ENCODE results near the gene LMX1A. TPM values are rescaled to one million over a fixed set of nuclear protein-coding genes. Genes with fewer than 3 reads are reported as not detected.

LMX1A gene
- polyA plus RNA-seq, 2 of the 4 experiments (the other 2 are of a cell fraction), result not detected

GRCh38 chr1:165355139-165355976, 1.2 kb downstream of the LMX1A start:
- no peak for DNase-seq (ENCODE audit: low read depth in 1 of 2, low spot score in 1 of 2)
- Histone ChIP-seq H3K4me1 (peaks cover 3% of the 10 kb centered on the region; the same call in 1 of the 3 replicates), H3K9me3 (no peaks in the 10 kb centered on the region), H3K27ac (no peak overlapping the region), H3K4me2 (peak overlapping the region; percentile 79), H3K4me3 (peak overlapping the region; percentile 35; the same call in 1 of the 3 replicates)
- TF ChIP-seq EHF (CRISPR knock-in tag; IDR thresholded peaks at IDR 0.05), result no peak
- no peak for TF ChIP-seq KDM1A (IDR thresholded peaks at IDR 0.05; ENCODE audit: low read depth)
- no peak for TF ChIP-seq EP300 (IDR thresholded peaks at IDR 0.05)
- TF ChIP-seq, protein P1, sequence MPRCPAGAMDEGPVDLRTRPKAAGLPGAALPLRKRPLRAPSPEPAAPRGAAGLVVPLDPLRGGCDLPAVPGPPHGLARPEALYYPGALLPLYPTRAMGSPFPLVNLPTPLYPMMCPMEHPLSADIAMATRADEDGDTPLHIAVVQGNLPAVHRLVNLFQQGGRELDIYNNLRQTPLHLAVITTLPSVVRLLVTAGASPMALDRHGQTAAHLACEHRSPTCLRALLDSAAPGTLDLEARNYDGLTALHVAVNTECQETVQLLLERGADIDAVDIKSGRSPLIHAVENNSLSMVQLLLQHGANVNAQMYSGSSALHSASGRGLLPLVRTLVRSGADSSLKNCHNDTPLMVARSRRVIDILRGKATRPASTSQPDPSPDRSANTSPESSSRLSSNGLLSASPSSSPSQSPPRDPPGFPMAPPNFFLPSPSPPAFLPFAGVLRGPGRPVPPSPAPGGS (IDR thresholded peaks at IDR 0.05), result no peak
- no peak for TF ChIP-seq NFE2L2 (conservative IDR thresholded peaks at IDR 0.05; ENCODE audit: low read length)
- TF ChIP-seq, protein P2, sequence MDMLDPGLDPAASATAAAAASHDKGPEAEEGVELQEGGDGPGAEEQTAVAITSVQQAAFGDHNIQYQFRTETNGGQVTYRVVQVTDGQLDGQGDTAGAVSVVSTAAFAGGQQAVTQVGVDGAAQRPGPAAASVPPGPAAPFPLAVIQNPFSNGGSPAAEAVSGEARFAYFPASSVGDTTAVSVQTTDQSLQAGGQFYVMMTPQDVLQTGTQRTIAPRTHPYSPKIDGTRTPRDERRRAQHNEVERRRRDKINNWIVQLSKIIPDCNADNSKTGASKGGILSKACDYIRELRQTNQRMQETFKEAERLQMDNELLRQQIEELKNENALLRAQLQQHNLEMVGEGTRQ (IDR thresholded peaks at IDR 0.05), result no peak
- no peak for TF ChIP-seq ZFP36 (IDR thresholded peaks at IDR 0.05; ENCODE audit: borderline replicate concordance, partially characterized antibody)
- no peak for TF ChIP-seq FOXS1 (CRISPR knock-in tag; IDR thresholded peaks at IDR 0.05)
- no peak for TF ChIP-seq MYC (IDR thresholded peaks at IDR 0.05; ENCODE audit: borderline replicate concordance, low read length)
- no peak for TF ChIP-seq CTCF (IDR thresholded peaks at IDR 0.05)
- TF ChIP-seq ZNF302 (CRISPR knock-in tag; IDR thresholded peaks at IDR 0.05), result no peak
- no peak for TF ChIP-seq RCOR1 (IDR thresholded peaks at IDR 0.05; ENCODE audit: low read depth, low read length)
- FAIRE-seq, result no peak
- 60% methylated on average over 50 of the region's 53 CpGs for WGBS (ENCODE audit: missing lambda C conversion rate)
- no peak; a peak in 2 of 6 replicates for ATAC-seq
- ChIA-PET CTCF (interaction anchor here (0.6 to 2.0 kb wide), 4 partner anchors 12 to 38 kb away, joined by 3 to 7 read pairs (median 4); no protein-coding TSS in a partner anchor), POLR2A (no interaction called here)

DNA sequence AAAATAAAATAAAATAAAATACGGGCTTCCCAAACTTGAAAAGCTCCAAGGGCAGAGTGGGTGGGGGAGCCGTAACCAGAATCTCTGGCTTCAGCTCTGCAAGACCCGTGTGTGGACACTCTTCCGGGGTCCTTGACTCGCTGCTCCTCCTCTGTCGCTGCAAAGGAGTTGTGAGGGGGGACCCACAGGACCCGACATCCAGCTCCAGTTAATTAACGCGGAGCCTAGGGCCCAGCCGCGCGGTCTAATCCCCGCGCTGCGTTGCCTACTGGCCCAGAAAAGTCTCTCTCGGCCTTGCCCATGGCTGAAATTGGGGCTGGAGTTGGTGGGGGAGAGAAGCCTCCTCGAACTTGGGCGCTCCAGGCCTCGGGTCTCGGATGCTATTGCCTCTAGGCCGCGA, 1.8 kb downstream of the LMX1A start:
- Histone ChIP-seq H3K9me3 (no peaks in the 10 kb centered on the region), H3K4me2 (no peak overlapping the region), H3K4me3 (no peak overlapping the region), H3K27ac (no peak overlapping the region), H3K4me1 (peaks cover 3% of the 10 kb centered on the region; the same call in 1 of the 3 replicates)
- ChIA-PET POLR2A (no interaction called here), CTCF (interaction anchor here (0.6 to 2.0 kb wide), 3 partner anchors 13 to 39 kb away, joined by 3 to 6 read pairs (median 3); no protein-coding TSS in a partner anchor)
- FAIRE-seq (no peak), ATAC-seq (no peak), DNase-seq (ENCODE audit: low read depth in 1 of 2, low spot score in 1 of 2) (no peak)
- 43% methylated on average over 15 of the region's 22 CpGs for WGBS (ENCODE audit: missing lambda C conversion rate)
- no peak for TF ChIP-seq CTCF (IDR thresholded peaks at IDR 0.05)
- no peak for TF ChIP-seq FOSL2 (IDR thresholded peaks at IDR 0.05)
- no peak for TF ChIP-seq FOSL2 (CRISPR knock-in tag; IDR thresholded peaks at IDR 0.05)
- no peak for TF ChIP-seq NR3C1 (IDR thresholded peaks at IDR 0.05)
- no peak for TF ChIP-seq MYC (IDR thresholded peaks at IDR 0.05; ENCODE audit: borderline replicate concordance, low read length)
- TF ChIP-seq TFCP2L1 (CRISPR knock-in tag; IDR thresholded peaks at IDR 0.05), result no peak
- TF ChIP-seq ELK1 (IDR thresholded peaks at IDR 0.05; ENCODE audit: low read depth, low read length), result no peak
- no peak for TF ChIP-seq NPAS2 (CRISPR knock-in tag; IDR thresholded peaks at IDR 0.05; ENCODE audit: borderline replicate concordance)
- no peak for TF ChIP-seq KDM5A (IDR thresholded peaks at IDR 0.05)
- no peak for TF ChIP-seq CHD4 (IDR thresholded peaks at IDR 0.05; ENCODE audit: borderline replicate concordance)
- no peak for TF ChIP-seq SMC3 (IDR thresholded peaks at IDR 0.05)
- TF ChIP-seq CEBPB (IDR thresholded peaks at IDR 0.05), result no peak
- TF ChIP-seq, protein P3, sequence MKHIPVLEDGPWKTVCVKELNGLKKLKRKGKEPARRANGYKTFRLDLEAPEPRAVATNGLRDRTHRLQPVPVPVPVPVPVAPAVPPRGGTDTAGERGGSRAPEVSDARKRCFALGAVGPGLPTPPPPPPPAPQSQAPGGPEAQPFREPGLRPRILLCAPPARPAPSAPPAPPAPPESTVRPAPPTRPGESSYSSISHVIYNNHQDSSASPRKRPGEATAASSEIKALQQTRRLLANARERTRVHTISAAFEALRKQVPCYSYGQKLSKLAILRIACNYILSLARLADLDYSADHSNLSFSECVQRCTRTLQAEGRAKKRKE (CRISPR knock-in tag; IDR thresholded peaks at IDR 0.05; ENCODE audit: low read depth), result no peak
- no peak for TF ChIP-seq HDAC2 (IDR thresholded peaks at IDR 0.05)
- TF ChIP-seq, protein P1 (IDR thresholded peaks at IDR 0.05), result no peak
- TF ChIP-seq HOXB5 (CRISPR knock-in tag; IDR thresholded peaks at IDR 0.05), result no peak
- no peak for TF ChIP-seq HES2 (IDR thresholded peaks at IDR 0.05)

Data from A549 (cell line).